Smooth muscle cell (in vitro differentiated cells): ENCODE measurements around the gene LCN6. TPM values are rescaled to one million over a fixed set of nuclear protein-coding genes. Genes with fewer than 3 reads are reported as not detected.

Experiments used
- DNase-seq: peaks from one replicate; lab custom pipeline; 2025; ENCODE audit not compliant: unreplicated experiment; lab: John Stamatoyannopoulos, UW
- H2AFZ ChIP-seq: fragments of 200-600 bp; sonication (generic); 2 replicates; pipeline ENCODE4 v1.6.0; 2016; ENCODE audit warnings: antibody characterized with exemption, low read depth, mild to moderate bottlenecking
- H3F3A ChIP-seq: fragments of 200-600 bp; sonication (generic); 2 replicates; pipeline ENCODE4 v1.6.0; 2017; ENCODE audit warnings: antibody characterized with exemption, low read depth
- H3K27ac ChIP-seq: fragments of 200-600 bp; sonication (generic); 2 replicates; pipeline ENCODE4 v1.5.1; 2016; ENCODE audit warnings: low read depth, mild to moderate bottlenecking
- H3K27me3 ChIP-seq: fragments of 200-600 bp; sonication (generic); 2 replicates; pipeline ENCODE4 v1.6.1; 2016; ENCODE audit warnings: low read depth, mild to moderate bottlenecking
- H3K36me3 ChIP-seq: fragments of 200-600 bp; sonication (generic); 2 replicates; pipeline ENCODE4 v1.5.1; 2016; ENCODE audit warnings: low read depth
- H3K4me1 ChIP-seq: fragments of 200-600 bp; sonication (generic); 2 replicates; pipeline ENCODE4 v1.5.1; 2016; ENCODE audit warnings: low read depth
- H3K4me2 ChIP-seq: fragments of 200-600 bp; sonication (generic); 2 replicates; pipeline ENCODE4 v1.6.0; 2016; ENCODE audit warnings: mild to moderate bottlenecking
- H3K4me3 ChIP-seq: fragments of 200-600 bp; sonication (generic); 2 replicates; pipeline ENCODE4 v1.5.1; 2016; ENCODE audit warnings: mild to moderate bottlenecking
- H3K79me2 ChIP-seq: fragments of 200-600 bp; sonication (generic); 2 replicates; pipeline ENCODE4 v1.6.0; 2016; ENCODE audit warnings: low read depth, mild to moderate bottlenecking
- H3K9ac ChIP-seq: fragments of 200-600 bp; sonication (generic); 2 replicates; pipeline ENCODE4 v1.6.0; 2016; ENCODE audit warnings: low read depth
- H3K9me3 ChIP-seq: fragments of 200-600 bp; sonication (generic); replicated peaks from 2 replicates; pipeline ENCODE4 v1.5.1; 2016; ENCODE audit warnings: low read depth
- H4K20me1 ChIP-seq: fragments of 200-600 bp; sonication (generic); 2 replicates; pipeline ENCODE4 v1.6.0; 2016; ENCODE audit warnings: low read depth
- CTCF ChIP-seq: fragments of 200-600 bp; sonication (generic); IDR thresholded peaks from 2 replicates; pipeline ENCODE4 v1.5.1; 2017; ENCODE audit warnings: borderline replicate concordance, mild to moderate bottlenecking, antibody characterized with exemption; ENCODE audit not compliant: insufficient read depth, poor library complexity, severe bottlenecking
- WGBS: methylation state at CpG from one replicate; pipeline ENCODE4 v1.1.7; 2016; ENCODE audit warnings: low lambda C conversion rate; 5-methylcytosine and 5-hydroxymethylcytosine counted together
- polyA plus RNA-seq: library from polyadenylated mRNA; unstranded; fragments of >200 nt; fragmentation: Nextera tagmentation; extraction: Ambion mirVana; gene quantifications from 2 replicates; pipeline ENCODE4 v1.2.1, GENCODE V29; 2016
- total RNA-seq: library from RNA; depleted of rRNA; stranded (reverse); fragments of >200 nt; gene quantifications from 2 replicates; pipeline ENCODE4 v1.2.3, GENCODE V29; 2014

LCN6 gene
- total and polyA plus RNA-seq, 2 experiments from 2014 or later, result not detected

- Histone ChIP-seq H4K20me1 (no peaks in the 10 kb centered on the region), H3K4me2 (no peak overlapping the region), H3K4me1 (no peaks in the 10 kb centered on the region), H3K36me3 (no peaks in the 10 kb centered on the region), H3F3A (no peaks in the 10 kb centered on the region), H2AFZ (no peak overlapping the region), H3K4me3 (no peak overlapping the region), H3K27ac (no peak overlapping the region), H3K9me3 (no peaks in the 10 kb centered on the region), H3K27me3 (no peaks in the 10 kb centered on the region), H3K79me2 (no peaks in the 10 kb centered on the region), H3K9ac (no peak overlapping the region)
- DNase-seq, result no peak
- no peak for TF ChIP-seq CTCF
- WGBS, result 95% methylated on average over 15 of the region's 17 CpGs
These were observed 5.8 kb upstream of the LCN6 start for GRCh38 chr9:136754059-136754572.

- Histone ChIP-seq H3K9ac (no peak overlapping the region), H2AFZ (no peak overlapping the region), H3K4me2 (no peak overlapping the region), H3K27ac (no peak overlapping the region), H3K79me2 (no peaks in the 10 kb centered on the region), H3K9me3 (no peaks in the 10 kb centered on the region), H3K27me3 (no peaks in the 10 kb centered on the region), H4K20me1 (no peaks in the 10 kb centered on the region), H3K4me3 (no peak overlapping the region), H3F3A (no peaks in the 10 kb centered on the region), H3K4me1 (no peaks in the 10 kb centered on the region), H3K36me3 (no peaks in the 10 kb centered on the region)
- WGBS, result 90% methylated on average over 31 of the region's 31 CpGs
- TF ChIP-seq CTCF, result no peak
- DNase-seq, result no peak
These were observed 5.2 kb upstream of the LCN6 start for GRCh38 chr9:136753371-136754058.

GRCh38 chr9:136751814-136752213 lies 3.5 kb upstream of the LCN6 start:
- no peak overlapping the region for H2AFZ ChIP-seq
- H3K79me2 ChIP-seq, result no peaks in the 10 kb centered on the region
- no peaks in the 10 kb centered on the region for H3K27me3 ChIP-seq
- H3K9ac ChIP-seq, result no peak overlapping the region
- no peak overlapping the region for H3K27ac ChIP-seq
- no peak for TF ChIP-seq CTCF
- H3K9me3 ChIP-seq, result no peaks in the 10 kb centered on the region
- no peak overlapping the region for H3K4me3 ChIP-seq
- no peak overlapping the region for H3K4me2 ChIP-seq
- DNase-seq, result no peak
- H3K4me1 ChIP-seq, result no peaks in the 10 kb centered on the region
- no peaks in the 10 kb centered on the region for H3F3A ChIP-seq
- H4K20me1 ChIP-seq, result no peaks in the 10 kb centered on the region
- no peaks in the 10 kb centered on the region for H3K36me3 ChIP-seq

- H3F3A ChIP-seq, result no peaks in the 10 kb centered on the region
- H3K27ac ChIP-seq, result no peak overlapping the region
- no peak for TF ChIP-seq CTCF
- 96% methylated on average over 1 of the region's 1 CpG for WGBS
- H2AFZ ChIP-seq, result no peak overlapping the region
- H3K4me1 ChIP-seq, result no peaks in the 10 kb centered on the region
- no peaks in the 10 kb centered on the region for H4K20me1 ChIP-seq
- no peak overlapping the region for H3K4me2 ChIP-seq
- no peaks in the 10 kb centered on the region for H3K79me2 ChIP-seq
- no peaks in the 10 kb centered on the region for H3K27me3 ChIP-seq
- no peak for DNase-seq
- no peaks in the 10 kb centered on the region for H3K9me3 ChIP-seq
- no peaks in the 10 kb centered on the region for H3K36me3 ChIP-seq
- no peak overlapping the region for H3K4me3 ChIP-seq
- no peak overlapping the region for H3K9ac ChIP-seq
These were observed 2.9 kb upstream of the LCN6 start for GRCh38 chr9:136751244-136751643.
